ENCODE measurements around the gene RRP1. TPM values are rescaled to one million over a fixed set of nuclear protein-coding genes. Genes with fewer than 3 reads are reported as not detected.

RRP1 gene
- total and polyA plus RNA-seq, 9 of the 15 experiments (the other 6 are each of a cell fraction or from before 2014, with no cell fraction given) = 0.89 to 105 (median 51.6) TPM

GRCh38 chr21:43829575-43830119 lies 40.3 kb downstream of the RRP1 start (continued):
- TF ChIP-seq ZFP36 (IDR thresholded peaks at IDR 0.05; ENCODE audit: low read depth, low read length, partially characterized antibody) (peak; percentile 15), ARID3B (CRISPR knock-in tag; IDR thresholded peaks at IDR 0.05; ENCODE audit: borderline replicate concordance) (no peak), NBN (IDR thresholded peaks at IDR 0.05; ENCODE audit: low read depth) (no peak), HNRNPLL (IDR thresholded peaks at IDR 0.05; ENCODE audit: low read depth, low read length, poor library complexity, severe bottlenecking) (peak; percentile 23), CBFA2T3 (IDR thresholded peaks at IDR 0.05) (no peak), KDM4B (IDR thresholded peaks at IDR 0.05; ENCODE audit: borderline replicate concordance in 2 of 2, low read depth in 1 of 2) (no peak), TARDBP (IDR thresholded peaks at IDR 0.05) (0 out of 2 replicates have a peak, but pooled peaks have one; percentile 27), RAD21 (CRISPR knock-in tag; conservative IDR thresholded peaks at IDR 0.05 in 1 of 2, IDR thresholded peaks at IDR 0.05 in 1 of 2) (peak in 1 of 2 experiments; percentile 70; a peak in 2 of 4 replicates), ZSCAN32 (CRISPR knock-in tag; IDR thresholded peaks at IDR 0.05) (no peak), ZBTB9 (CRISPR knock-in tag; IDR thresholded peaks at IDR 0.05) (no peak), GABPB1 (CRISPR knock-in tag; IDR thresholded peaks at IDR 0.05) (no peak; the same call in 1 of the 2 replicates), HLTF (IDR thresholded peaks at IDR 0.05) (no peak), BRD9 (IDR thresholded peaks at IDR 0.05; ENCODE audit: low read depth, partially characterized antibody) (no peak), HOMEZ (CRISPR knock-in tag; IDR thresholded peaks at IDR 0.05) (no peak), RB1 (IDR thresholded peaks at IDR 0.05; ENCODE audit: low read depth) (peak; percentile 34; the same call in 1 of the 2 replicates), RBM17 (IDR thresholded peaks at IDR 0.05; ENCODE audit: borderline replicate concordance, low read depth, low read length) (no peak), JUND (IDR thresholded peaks at IDR 0.05; ENCODE audit: borderline replicate concordance, low read depth, low read length) (no peak), JUND (tag; IDR thresholded peaks at IDR 0.05; ENCODE audit: borderline replicate concordance, low read depth, low read length) (no peak), SMAD2 (IDR thresholded peaks at IDR 0.05; ENCODE audit: low read depth, low read length) (no peak), ILK (tag; IDR thresholded peaks at IDR 0.05; ENCODE audit: borderline replicate concordance, low read depth) (no peak), HES1 (IDR thresholded peaks at IDR 0.05; ENCODE audit: low read depth) (no peak), FOSL1 (tag; conservative IDR thresholded peaks at IDR 0.05) (no peak)

Measured in K562 (cell line).